ENCODE results near the gene USP9Y.

Gene USP9Y

DNA sequence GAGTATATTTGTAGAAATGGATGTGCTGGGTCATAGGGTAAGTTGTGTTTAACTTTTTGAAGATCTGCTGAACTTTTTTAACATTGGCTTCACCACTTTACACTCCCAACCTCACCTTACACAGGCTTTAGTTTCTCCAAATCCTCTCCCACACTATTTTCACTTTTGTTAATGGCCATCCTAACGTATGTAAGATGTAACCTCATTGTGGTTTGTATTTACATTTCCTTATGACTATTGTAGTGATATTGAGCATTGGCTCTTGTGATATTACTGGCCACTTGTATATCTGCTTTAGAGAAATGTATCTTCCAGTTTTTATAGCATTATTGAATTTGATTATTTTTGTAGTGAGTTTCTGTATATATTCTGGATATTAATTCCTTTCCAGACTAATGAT lies 93.0 kb downstream of the USP9Y start:
- DNase-seq, result no peak

- no peak for DNase-seq
These were observed 107.0 kb downstream of the USP9Y start for GRCh38 chrY:12808046-12808445.

DNA sequence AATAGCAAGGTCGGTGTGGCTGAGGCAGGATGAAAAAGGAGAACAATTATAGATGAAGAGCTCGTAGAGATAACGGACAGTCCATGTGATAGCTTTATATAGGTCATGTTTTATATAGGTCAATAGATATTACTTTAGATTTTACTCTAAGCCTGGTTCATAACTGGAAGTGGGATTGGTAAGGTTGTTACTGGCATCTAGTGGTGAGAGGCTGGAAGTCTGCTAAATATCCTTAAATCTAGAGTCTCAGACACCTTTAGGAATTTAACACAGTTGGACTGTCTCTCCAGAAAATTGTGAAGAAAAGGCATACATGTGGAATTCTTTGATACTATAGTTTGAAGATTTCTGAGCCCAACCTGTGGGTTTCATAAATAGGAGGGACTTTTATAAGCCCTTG lies 108.0 kb downstream of the USP9Y start:
- DNase-seq, result no peak

DNA sequence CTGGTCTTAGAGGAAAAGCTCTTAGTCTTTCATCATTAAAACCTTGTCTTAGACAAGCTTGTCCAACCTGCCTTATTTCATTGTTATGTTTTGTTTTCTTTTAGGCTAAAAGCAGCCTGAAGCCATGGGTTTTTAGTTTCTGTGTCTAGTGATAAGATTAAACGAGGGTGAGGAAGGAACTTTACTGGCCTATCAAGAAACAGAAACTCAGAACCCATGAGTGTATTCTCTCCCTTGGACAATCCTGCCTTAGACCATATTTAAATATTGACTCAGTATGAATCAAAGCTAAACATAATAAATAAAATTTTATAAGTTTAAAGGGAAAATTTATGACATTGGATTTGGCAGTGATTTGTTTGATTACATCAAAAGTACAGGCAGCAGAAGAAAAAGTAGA lies 122.4 kb downstream of the USP9Y start:
- no peak for DNase-seq

DNA sequence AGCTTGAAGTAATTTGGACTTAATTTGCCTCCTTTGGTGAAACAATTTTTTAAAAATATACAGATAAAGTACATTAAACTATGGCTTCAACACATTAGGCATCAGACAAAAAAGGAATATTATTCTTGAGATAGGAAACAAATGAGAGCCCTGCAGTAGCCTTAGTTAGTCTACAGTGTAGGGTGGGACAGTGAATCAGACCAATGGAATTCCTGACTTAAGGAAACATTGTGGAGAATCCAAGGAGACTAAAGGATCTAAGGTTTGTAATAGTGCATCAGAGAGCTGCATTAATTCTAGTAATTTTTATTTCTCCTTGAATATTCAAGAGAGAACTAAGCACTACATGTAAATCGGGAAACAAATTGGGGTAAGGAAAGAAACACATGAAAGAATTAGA lies 125.8 kb downstream of the USP9Y start:
- no peak for DNase-seq

DNA sequence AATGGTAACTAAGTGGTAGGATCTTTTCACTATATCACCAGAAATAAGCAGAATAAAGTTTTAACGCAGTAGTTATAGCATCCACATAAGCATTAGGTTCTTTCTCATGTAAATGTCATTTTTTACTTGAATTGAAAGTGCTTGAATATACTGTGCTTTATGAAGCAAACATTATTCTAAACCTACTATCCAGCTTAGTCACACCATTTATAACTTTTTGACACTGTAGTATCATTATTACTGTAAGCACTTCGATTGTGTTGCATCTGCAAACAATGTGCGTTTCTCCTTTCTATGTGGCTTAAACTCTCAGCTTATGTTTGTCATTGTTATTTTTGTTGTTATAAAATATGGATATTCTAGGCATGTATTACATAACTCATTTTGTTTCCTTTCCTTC lies 132.3 kb downstream of the USP9Y start:
- no peak for DNase-seq

DNA sequence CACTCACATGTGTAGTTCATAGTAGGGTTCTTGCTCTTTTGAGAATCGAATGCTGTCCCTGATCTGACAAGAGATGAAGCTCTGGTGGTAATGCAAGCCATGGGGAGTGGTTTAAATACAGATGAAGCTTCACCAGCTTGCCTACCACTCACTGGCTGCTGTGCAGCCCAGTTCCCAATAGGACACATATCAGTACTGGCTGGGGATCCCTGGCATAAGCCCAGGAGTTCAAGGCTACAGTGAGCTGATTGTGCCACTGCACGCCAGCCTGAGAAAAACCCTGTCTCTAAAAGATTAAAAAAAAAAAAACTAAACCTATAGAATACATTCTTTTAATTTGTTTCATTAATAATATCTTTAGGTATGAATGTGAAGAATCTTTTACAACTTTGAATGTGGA lies 136.5 kb downstream of the USP9Y start:
- no peak for DNase-seq

DNA sequence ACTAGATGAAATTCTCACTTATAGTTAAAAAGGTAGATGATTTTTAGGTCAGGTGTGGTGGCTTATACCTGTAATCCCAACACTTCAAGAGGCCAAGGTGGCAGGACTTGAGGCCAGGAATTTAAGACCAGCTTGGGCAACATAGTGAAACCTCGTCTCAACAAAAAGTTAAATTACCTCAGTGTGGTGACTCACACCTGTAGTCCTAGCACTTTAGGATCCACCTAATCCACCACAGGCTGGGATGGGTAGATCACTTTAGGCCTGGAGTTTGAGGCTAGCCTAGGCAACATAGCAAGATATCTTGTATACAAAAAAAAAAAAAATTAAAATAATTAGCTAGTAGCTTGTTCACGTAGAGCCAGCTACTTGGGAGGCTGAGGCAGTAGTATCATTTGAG lies 140.3 kb downstream of the USP9Y start:
- no peak for DNase-seq

DNA sequence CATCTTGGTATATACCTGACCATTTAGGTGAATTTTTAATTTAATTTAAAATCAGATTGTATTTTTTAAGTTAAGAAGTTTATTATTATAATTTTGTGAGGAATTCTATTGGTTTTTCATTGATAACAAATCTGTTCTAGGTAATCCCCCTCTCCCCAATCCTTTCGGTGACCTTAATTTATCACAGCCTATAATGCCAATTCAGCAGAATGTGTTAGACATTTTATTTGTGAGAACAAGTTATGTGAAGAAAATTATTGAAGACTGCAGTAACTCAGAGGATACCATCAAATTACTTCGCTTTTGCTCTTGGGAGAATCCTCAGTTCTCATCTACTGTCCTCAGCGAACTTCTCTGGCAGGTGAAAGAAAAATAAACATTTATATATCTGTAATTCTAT lies 145.8 kb downstream of the USP9Y start:
- DNase-seq, result no peak

GRCh38 chrY:12855791-12856275 lies 154.8 kb downstream of the USP9Y start:
- no peak for DNase-seq

- DNase-seq, result no peak
These were observed 166.9 kb downstream of the USP9Y start for GRCh38 chrY:12867960-12868359.

- no peak for DNase-seq
These were observed 195.9 kb downstream of the USP9Y start for GRCh38 chrY:12896973-12897372.

DNA sequence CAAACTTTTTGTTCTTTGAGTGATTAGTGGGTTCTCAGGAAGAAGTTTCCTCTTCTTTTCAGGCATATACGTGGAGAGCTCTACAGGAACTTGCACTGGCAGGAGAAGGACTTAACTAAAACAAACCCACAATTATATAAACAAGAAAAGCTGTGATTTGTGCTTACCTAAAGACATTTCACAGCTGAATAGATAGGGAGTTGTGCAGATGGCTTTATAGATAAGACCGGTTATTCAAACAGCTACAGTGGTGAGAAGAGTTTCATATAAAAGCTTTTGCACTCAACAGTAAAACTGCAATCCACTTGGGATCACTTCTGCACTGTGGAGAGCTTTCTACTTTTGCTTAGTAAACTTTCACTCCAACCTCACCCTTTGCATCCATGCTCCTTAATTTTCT lies 197.6 kb downstream of the USP9Y start:
- no peak for DNase-seq

DNA sequence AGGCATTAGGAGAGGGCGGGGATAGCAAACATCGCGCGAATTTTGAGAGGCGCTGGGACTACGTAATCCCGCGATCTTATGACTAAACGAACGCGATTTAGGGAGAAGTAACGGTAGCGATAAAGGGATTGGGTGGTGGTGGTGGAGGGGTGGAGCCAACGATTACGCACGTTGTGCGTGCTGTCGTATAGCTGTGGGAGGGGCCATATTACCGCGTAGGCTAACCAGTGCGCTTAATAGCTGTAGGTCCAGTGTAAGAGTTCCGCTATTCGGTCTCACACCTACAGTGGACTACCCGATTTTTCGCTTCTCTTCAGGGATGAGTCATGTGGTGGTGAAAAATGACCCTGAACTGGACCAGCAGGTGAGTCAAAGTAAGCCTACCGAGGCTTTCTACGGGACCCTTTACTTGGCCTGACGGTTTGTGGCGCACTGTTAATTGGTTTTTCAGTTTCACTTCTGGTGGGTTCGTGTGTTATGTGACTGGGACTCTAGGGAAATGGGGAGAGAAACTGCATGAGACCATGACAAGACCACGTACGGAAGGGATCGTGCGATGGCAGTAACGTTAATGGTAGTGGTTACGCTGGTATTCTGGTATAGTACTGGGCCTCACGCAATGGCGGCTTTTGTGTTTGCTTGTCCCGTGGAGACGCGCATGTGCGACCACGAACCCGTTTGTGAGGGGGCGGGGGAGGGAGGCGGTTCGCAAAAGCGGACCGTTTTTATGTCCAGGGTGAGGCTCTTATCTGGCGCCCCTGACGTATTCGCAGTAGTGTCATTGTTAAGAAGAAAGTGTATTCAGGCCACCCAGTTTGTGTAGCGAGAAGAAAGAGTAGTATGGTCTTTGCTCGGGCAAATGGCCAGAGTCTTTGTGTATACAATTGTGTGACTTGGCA lies 203.8 kb downstream of the USP9Y start, which contains the start of gene DDX3Y:
DDX3Y (plus strand) TSS at position 251 of the 899 bp plus-strand sequence; CDS start at position 320, 69 bp downstream.
- peak; percentile 94 for DNase-seq

DNA sequence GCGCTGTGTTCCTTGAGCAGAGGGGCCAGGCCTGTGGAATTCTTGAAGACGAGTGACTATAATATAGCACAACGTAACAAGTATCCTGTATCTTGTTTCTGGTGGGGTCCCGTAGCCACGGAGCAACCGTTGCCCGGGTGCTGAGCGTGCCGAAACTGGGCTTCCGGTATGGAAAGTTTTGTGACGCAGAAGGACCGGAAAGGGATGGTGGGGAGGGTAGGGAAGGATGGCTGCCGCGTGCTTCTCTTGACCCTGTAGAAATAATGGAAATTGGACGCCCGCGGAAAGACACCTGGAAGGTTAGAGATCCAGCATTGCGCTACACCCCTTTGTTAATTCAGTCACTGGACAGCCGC lies 204.5 kb downstream of the USP9Y start:
- DNase-seq, result peak; percentile 88

DNA sequence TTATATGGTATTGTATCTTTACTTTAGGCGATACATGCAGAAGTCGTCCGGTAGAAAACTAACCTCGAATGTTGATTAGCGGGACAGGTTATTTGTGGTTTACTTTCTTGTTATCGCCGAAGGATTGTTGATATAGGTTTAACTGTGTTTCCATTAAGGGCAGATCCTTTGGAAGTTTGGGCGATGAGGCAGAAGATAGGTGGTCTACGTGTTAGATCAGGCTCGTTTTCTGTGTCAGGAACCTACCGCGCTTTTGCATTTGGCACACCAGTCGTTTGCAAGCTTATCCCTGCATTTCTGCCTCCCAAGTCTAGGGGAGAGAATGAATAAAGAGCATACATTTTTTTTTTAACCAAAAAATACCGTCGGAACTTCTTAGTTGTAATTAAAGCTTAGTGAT lies 204.9 kb downstream of the USP9Y start:
- DNase-seq, result no peak
